Transverse colon (tissue), 3 donors: ENCODE data around the gene THRA.

Experiments used
- POLR2A ChIP-seq: fragments of 450-650 bp; IDR thresholded peaks from one replicate; pipeline ENCODE4 v1.6.1; 2016; ENCODE audit warnings: antibody characterized with exemption, mild to moderate bottlenecking, moderate library complexity
- TF ChIP-seq, protein P1 (sequence below), 5 experiments: fragments of 200-600 bp in 3 of 5; fragments of 450-650 bp in 2 of 5; sonication (generic) in 3 of 5; IDR thresholded peaks; 1 replicate in 2 of 5; 2 replicates in 3 of 5; pipeline ENCODE4 v1.5.1; 2016 to 2017; ENCODE audit warnings: antibody characterized with exemption in 5 of 5, inconsistent platforms in 3 of 5, mild to moderate bottlenecking in 2 of 5, moderate library complexity in 1 of 5

DNA sequence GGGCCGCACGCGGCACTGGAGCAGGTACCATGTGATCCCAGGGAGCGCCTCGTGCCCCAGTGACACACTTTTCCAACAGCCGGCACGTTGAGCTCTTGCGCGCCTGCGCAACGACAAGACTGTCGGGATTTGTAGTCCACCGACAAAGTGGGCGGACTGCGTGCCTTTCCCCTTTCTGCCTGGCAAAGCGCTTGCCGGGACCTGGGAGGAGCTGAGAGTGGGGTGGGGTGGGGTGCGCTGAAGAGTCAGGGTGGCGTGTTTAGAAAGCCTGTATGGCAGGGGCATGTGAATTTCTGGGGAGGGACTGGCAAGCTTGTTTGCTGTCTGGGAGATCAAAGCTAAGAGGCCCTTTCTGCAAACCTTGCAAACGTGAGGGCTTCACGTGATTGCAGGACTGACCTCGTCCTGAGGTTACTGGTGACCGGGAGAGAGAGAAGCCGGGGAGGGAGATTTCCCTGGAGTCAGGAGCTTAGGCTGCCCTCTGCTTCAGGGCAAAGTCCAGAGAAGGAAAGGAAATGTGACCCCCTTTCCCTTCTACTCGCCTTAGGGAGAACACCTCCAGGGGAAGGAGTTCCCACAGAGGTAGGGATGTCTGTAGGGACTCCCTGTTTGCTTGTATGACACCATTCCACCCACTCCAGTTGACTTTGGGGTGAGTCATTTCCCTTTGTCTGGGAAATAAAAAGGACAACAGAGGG, 38.1 kb downstream of the THRA start:
- TF ChIP-seq, protein P1, sequence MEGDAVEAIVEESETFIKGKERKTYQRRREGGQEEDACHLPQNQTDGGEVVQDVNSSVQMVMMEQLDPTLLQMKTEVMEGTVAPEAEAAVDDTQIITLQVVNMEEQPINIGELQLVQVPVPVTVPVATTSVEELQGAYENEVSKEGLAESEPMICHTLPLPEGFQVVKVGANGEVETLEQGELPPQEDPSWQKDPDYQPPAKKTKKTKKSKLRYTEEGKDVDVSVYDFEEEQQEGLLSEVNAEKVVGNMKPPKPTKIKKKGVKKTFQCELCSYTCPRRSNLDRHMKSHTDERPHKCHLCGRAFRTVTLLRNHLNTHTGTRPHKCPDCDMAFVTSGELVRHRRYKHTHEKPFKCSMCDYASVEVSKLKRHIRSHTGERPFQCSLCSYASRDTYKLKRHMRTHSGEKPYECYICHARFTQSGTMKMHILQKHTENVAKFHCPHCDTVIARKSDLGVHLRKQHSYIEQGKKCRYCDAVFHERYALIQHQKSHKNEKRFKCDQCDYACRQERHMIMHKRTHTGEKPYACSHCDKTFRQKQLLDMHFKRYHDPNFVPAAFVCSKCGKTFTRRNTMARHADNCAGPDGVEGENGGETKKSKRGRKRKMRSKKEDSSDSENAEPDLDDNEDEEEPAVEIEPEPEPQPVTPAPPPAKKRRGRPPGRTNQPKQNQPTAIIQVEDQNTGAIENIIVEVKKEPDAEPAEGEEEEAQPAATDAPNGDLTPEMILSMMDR (IDR thresholded peaks at IDR 0.05): no peak
- TF ChIP-seq POLR2A: peak; percentile 54
